Kidney glomerular epithelial cell (primary cell): ENCODE results near the gene TTC28.
A peak's percentile ranks its signal among the peaks of the same experiment; 100 is the strongest.
"Not testable (repeated sequence)": the region's sequence is repeated elsewhere in the genome, so short reads cannot be mapped to it uniquely, and the experiment has no call there.

Experiments used
- DNase-seq: peaks from one replicate; lab custom pipeline; 2025; lab: John Stamatoyannopoulos, UW

The TTC28 gene

GRCh38 chr22:28102151-28102812, 577.4 kb downstream of the TTC28 start:
- no peak for DNase-seq

- no peak for DNase-seq
These were observed 582.0 kb downstream of the TTC28 start for GRCh38 chr22:28097627-28098026.

- DNase-seq = no peak
These were observed 583.5 kb downstream of the TTC28 start for GRCh38 chr22:28096161-28096560.

GRCh38 chr22:28095316-28096095, 584.1 kb downstream of the TTC28 start:
- DNase-seq = no peak

GRCh38 chr22:28094771-28095170, 584.9 kb downstream of the TTC28 start:
- DNase-seq = no peak

- DNase-seq = no peak
These were observed 585.9 kb downstream of the TTC28 start for GRCh38 chr22:28093711-28094110.

- DNase-seq = no peak
These were observed 588.2 kb downstream of the TTC28 start for GRCh38 chr22:28091486-28091885.

- DNase-seq = not testable (repeated sequence)
These were observed 590.1 kb downstream of the TTC28 start for GRCh38 chr22:28089541-28089940.

GRCh38 chr22:28077166-28077565, 602.5 kb downstream of the TTC28 start:
- no peak for DNase-seq

GRCh38 chr22:28075358-28075981, 604.2 kb downstream of the TTC28 start:
- peak; percentile 24 for DNase-seq

- no peak for DNase-seq
These were observed 605.1 kb downstream of the TTC28 start for GRCh38 chr22:28074526-28074925.

GRCh38 chr22:28072066-28072465, 607.6 kb downstream of the TTC28 start:
- no peak for DNase-seq

GRCh38 chr22:28068826-28069225, 610.8 kb downstream of the TTC28 start:
- no peak for DNase-seq

GRCh38 chr22:28064920-28065319, 614.7 kb downstream of the TTC28 start:
- no peak for DNase-seq

- no peak for DNase-seq
These were observed 616.0 kb downstream of the TTC28 start for GRCh38 chr22:28063656-28064055.

GRCh38 chr22:28060594-28060993, 619.0 kb downstream of the TTC28 start:
- not testable (repeated sequence) for DNase-seq

- no peak for DNase-seq
These were observed 621.6 kb downstream of the TTC28 start for GRCh38 chr22:28058036-28058435.

- DNase-seq = no peak
These were observed 624.8 kb downstream of the TTC28 start for GRCh38 chr22:28054819-28055208.

GRCh38 chr22:28053896-28054818, 625.5 kb downstream of the TTC28 start:
- no peak for DNase-seq

- DNase-seq = no peak
These were observed 626.8 kb downstream of the TTC28 start for GRCh38 chr22:28052825-28053269.

- peak; percentile 55 for DNase-seq
These were observed 627.8 kb downstream of the TTC28 start for GRCh38 chr22:28051787-28052356.
